Measurements from ENCODE around the gene MAN2B1.
A peak's percentile ranks its signal among the peaks of the same experiment; 100 is the strongest.

Gene MAN2B1

GRCh38 chr19:12670159-12670928 is 3.8 kb upstream of the MAN2B1 start:
- Histone ChIP-seq H3K4me3 (ENCODE audit: low read depth in 1 of 2, low read length in 2 of 2) (peak overlapping the region; percentile 97 to 100), H3K27ac (ENCODE audit: low read length) (peak overlapping the region; percentile 100)

GRCh38 chr19:12669270-12670158 is 3.0 kb upstream of the MAN2B1 start:
- Histone ChIP-seq H3K4me3 (ENCODE audit: low read depth in 1 of 2, low read length in 2 of 2) (peak overlapping the region; percentile 97 to 100), H3K27me3 (ENCODE audit: low read depth, low read length) (no peaks in the 10 kb centered on the region), H3K36me3 (ENCODE audit: control insufficient read depth in 1 of 2, insufficient read depth in 2 of 2, low read length in 2 of 2) (peaks cover 10 to 28% of the 10 kb centered on the region in 2 donors), H3K9me3 (ENCODE audit: control insufficient read depth in 1 of 2, low read length in 2 of 2) (no peaks in the 10 kb centered on the region), H3K4me1 (ENCODE audit: control insufficient read depth in 1 of 2, insufficient read depth in 2 of 2, low read length in 2 of 2) (peaks cover 19 to 46% of the 10 kb centered on the region in 2 donors), H3K27ac (ENCODE audit: low read length) (peak overlapping the region; percentile 100)

More at GRCh38 chr19:12670159-12670928, 3.8 kb upstream of the MAN2B1 start:
- Histone ChIP-seq H3K36me3 (ENCODE audit: control insufficient read depth in 1 of 2, insufficient read depth in 2 of 2, low read length in 2 of 2) (peaks cover 8 to 27% of the 10 kb centered on the region in 2 donors), H3K4me1 (ENCODE audit: control insufficient read depth in 1 of 2, insufficient read depth in 2 of 2, low read length in 2 of 2) (peaks cover 19 to 45% of the 10 kb centered on the region in 2 donors), H3K27me3 (ENCODE audit: low read depth, low read length) (no peaks in the 10 kb centered on the region), H3K9me3 (ENCODE audit: control insufficient read depth in 1 of 2, low read length in 2 of 2) (no peaks in the 10 kb centered on the region)

- Histone ChIP-seq H3K4me3 (ENCODE audit: low read depth in 1 of 2, low read length in 2 of 2) (peak overlapping the region; percentile 97 to 100), H3K4me1 (ENCODE audit: control insufficient read depth in 1 of 2, insufficient read depth in 2 of 2, low read length in 2 of 2) (peaks cover 19 to 46% of the 10 kb centered on the region in 2 donors), H3K27me3 (ENCODE audit: low read depth, low read length) (no peaks in the 10 kb centered on the region), H3K9me3 (ENCODE audit: control insufficient read depth in 1 of 2, low read length in 2 of 2) (no peaks in the 10 kb centered on the region), H3K36me3 (ENCODE audit: control insufficient read depth in 1 of 2, insufficient read depth in 2 of 2, low read length in 2 of 2) (peaks cover 4 to 25% of the 10 kb centered on the region in 2 donors), H3K27ac (ENCODE audit: low read length) (peak overlapping the region; percentile 100)
These were observed 2.4 kb upstream of the MAN2B1 start for GRCh38 chr19:12668932-12669269.

GRCh38 chr19:12668346-12668745 is 1.8 kb upstream of the MAN2B1 start:
- peaks cover 19 to 46% of the 10 kb centered on the region in 2 donors for H3K4me1 ChIP-seq (ENCODE audit: control insufficient read depth in 1 of 2, insufficient read depth in 2 of 2, low read length in 2 of 2)
- no peaks in the 10 kb centered on the region for H3K27me3 ChIP-seq (ENCODE audit: low read depth, low read length)
- peak overlapping the region; percentile 97 to 100 for H3K4me3 ChIP-seq (ENCODE audit: low read depth in 1 of 2, low read length in 2 of 2)
- H3K36me3 ChIP-seq (ENCODE audit: control insufficient read depth in 1 of 2, insufficient read depth in 2 of 2, low read length in 2 of 2), result peaks cover 6 to 27% of the 10 kb centered on the region in 2 donors
- H3K27ac ChIP-seq (ENCODE audit: low read length), result peak overlapping the region; percentile 100
- no peaks in the 10 kb centered on the region for H3K9me3 ChIP-seq (ENCODE audit: control insufficient read depth in 1 of 2, low read length in 2 of 2)

GRCh38 chr19:12667731-12668302 is 1.3 kb upstream of the MAN2B1 start:
- peak overlapping the region; percentile 97 to 100 for H3K4me3 ChIP-seq (ENCODE audit: low read depth in 1 of 2, low read length in 2 of 2)

DNA sequence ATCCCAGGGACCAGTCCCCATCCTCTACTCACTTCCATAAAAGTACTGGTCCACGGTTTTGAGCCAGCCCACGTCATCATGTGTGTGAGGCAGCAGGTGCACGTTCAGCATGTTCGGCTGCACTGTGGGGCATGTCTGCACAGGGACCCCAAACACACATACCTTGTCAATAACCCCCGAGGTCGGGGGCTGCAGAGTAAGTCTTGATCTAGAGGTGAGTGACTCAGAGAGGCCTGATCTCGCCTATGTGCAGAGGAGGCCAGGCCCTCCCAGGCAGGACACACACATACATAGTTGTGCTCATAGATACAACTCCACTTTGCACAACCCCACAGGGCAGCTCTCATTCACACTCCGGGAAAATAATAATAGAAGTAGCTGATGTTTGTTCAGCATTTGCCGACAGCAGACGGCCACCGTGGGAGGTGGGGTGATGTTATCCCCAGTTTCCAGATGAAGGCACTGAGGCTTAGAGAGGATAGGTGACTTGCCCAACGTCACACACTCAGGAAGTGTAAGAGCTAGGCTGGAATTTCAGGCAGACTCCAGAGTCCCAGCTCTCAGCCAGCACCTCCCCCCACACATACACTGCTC is 774 bp downstream of the MAN2B1 start:
- Histone ChIP-seq H3K27ac (ENCODE audit: low read length) (peak overlapping the region; percentile 63), H3K9me3 (ENCODE audit: control insufficient read depth in 1 of 2, low read length in 2 of 2) (no peaks in the 10 kb centered on the region), H3K4me1 (ENCODE audit: control insufficient read depth in 1 of 2, insufficient read depth in 2 of 2, low read length in 2 of 2) (peaks cover 19 to 43% of the 10 kb centered on the region in 2 donors), H3K27me3 (ENCODE audit: low read depth, low read length) (no peaks in the 10 kb centered on the region), H3K36me3 (ENCODE audit: control insufficient read depth in 1 of 2, insufficient read depth in 2 of 2, low read length in 2 of 2) (peaks cover 15 to 33% of the 10 kb centered on the region in 2 donors), H3K4me3 (ENCODE audit: low read depth in 1 of 2, low read length in 2 of 2) (peak overlapping the region; percentile 94 to 97)

More at GRCh38 chr19:12667731-12668302, 1.3 kb upstream of the MAN2B1 start:
- Histone ChIP-seq H3K27ac (ENCODE audit: low read length) (no peak overlapping the region), H3K36me3 (ENCODE audit: control insufficient read depth in 1 of 2, insufficient read depth in 2 of 2, low read length in 2 of 2) (peaks cover 10 to 27% of the 10 kb centered on the region in 2 donors), H3K4me1 (ENCODE audit: control insufficient read depth in 1 of 2, insufficient read depth in 2 of 2, low read length in 2 of 2) (peaks cover 19 to 46% of the 10 kb centered on the region in 2 donors), H3K27me3 (ENCODE audit: low read depth, low read length) (no peaks in the 10 kb centered on the region), H3K9me3 (ENCODE audit: control insufficient read depth in 1 of 2, low read length in 2 of 2) (no peaks in the 10 kb centered on the region)

- H3K9me3 ChIP-seq (ENCODE audit: control insufficient read depth in 1 of 2, low read length in 2 of 2), result no peaks in the 10 kb centered on the region
- H3K4me3 ChIP-seq (ENCODE audit: low read depth in 1 of 2, low read length in 2 of 2), result peak overlapping the region; percentile 94 to 97
- H3K27me3 ChIP-seq (ENCODE audit: low read depth, low read length), result no peaks in the 10 kb centered on the region
- peaks cover 14 to 37% of the 10 kb centered on the region in 2 donors for H3K4me1 ChIP-seq (ENCODE audit: control insufficient read depth in 1 of 2, insufficient read depth in 2 of 2, low read length in 2 of 2)
- peaks cover 15 to 38% of the 10 kb centered on the region in 2 donors for H3K36me3 ChIP-seq (ENCODE audit: control insufficient read depth in 1 of 2, insufficient read depth in 2 of 2, low read length in 2 of 2)
- H3K27ac ChIP-seq (ENCODE audit: low read length), result peak overlapping the region; percentile 56
These were observed 1.3 kb downstream of the MAN2B1 start for GRCh38 chr19:12665281-12665573.

DNA sequence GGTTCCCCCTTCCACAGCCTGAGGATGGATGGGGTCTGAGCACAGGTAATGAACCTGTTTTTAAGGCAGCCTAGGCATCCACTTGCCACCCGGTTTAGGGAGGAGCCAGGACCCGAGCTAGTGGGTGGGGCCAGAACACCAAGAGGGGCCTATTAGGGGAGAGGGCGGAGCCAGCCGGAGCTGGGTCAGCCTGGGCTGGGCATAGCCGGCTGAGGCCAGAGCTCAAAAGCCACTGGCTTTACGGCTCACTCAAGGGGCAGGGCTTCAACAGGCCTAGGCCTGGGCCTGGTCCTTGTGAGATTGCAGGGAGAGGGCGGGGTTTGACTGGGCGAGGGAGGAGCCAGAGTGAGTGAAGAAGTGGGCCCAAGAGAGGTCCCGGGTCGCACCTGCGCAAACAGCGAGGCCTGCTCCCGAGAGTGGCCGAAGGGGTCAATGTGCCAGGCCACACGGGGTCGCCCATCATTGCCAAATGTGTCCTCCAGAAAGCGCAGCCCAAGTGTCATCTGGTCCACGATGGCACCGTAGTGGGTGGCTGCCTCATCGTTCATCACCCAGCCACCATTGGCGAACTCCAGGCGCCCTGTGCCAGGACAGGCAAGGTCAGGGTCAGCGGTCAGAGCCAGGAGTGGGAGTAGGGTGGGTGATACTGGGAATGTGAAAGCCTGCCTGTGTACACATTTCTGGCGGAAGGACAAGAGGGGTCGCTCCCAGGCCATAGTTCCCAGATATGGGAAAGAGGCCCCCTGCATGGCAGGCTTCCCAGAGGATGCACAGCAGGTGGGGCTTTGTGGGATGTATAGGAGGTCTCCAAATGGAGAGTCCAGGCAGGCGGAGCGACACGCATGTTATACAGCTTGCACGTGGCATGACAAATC is 1.9 kb downstream of the MAN2B1 start:
- no peak overlapping the region for H3K27ac ChIP-seq (ENCODE audit: low read length)
- H3K27me3 ChIP-seq (ENCODE audit: low read depth, low read length), result no peaks in the 10 kb centered on the region
- peaks cover 18 to 42% of the 10 kb centered on the region in 2 donors for H3K36me3 ChIP-seq (ENCODE audit: control insufficient read depth in 1 of 2, insufficient read depth in 2 of 2, low read length in 2 of 2)
- H3K4me3 ChIP-seq (ENCODE audit: low read depth in 1 of 2, low read length in 2 of 2), result peak overlapping the region in 1 of 2 donors; percentile 94
- H3K4me1 ChIP-seq (ENCODE audit: control insufficient read depth in 1 of 2, insufficient read depth in 2 of 2, low read length in 2 of 2), result peaks cover 11 to 32% of the 10 kb centered on the region in 2 donors
- no peaks in the 10 kb centered on the region for H3K9me3 ChIP-seq (ENCODE audit: control insufficient read depth in 1 of 2, low read length in 2 of 2)

DNA sequence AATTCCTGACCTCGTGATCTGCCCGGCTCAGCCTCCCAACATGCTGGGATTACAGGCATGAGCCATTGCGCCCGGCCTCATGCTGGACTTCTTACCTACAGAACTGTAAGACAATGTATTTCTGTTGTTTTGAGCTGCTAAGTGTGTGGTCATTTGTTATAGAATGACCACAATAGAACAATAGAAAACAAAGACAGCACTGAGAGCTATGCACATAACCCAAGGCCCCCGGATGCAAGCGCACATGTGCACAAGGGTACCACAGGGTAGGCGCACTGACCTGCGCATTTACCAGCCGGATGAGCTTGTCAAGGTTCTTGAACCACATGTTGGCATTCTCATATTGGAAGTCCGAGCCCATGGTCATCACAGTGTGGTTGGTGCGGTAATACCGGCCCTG is 5.6 kb downstream of the MAN2B1 start:
- no peak overlapping the region for H3K4me3 ChIP-seq (ENCODE audit: low read depth in 1 of 2, low read length in 2 of 2)
- peaks cover 0 to 7% of the 10 kb centered on the region in 2 donors for H3K4me1 ChIP-seq (ENCODE audit: control insufficient read depth in 1 of 2, insufficient read depth in 2 of 2, low read length in 2 of 2)
- H3K27me3 ChIP-seq (ENCODE audit: low read depth, low read length), result no peaks in the 10 kb centered on the region
- no peak overlapping the region for H3K27ac ChIP-seq (ENCODE audit: low read length)
- peaks cover 25 to 68% of the 10 kb centered on the region in 2 donors for H3K36me3 ChIP-seq (ENCODE audit: control insufficient read depth in 1 of 2, insufficient read depth in 2 of 2, low read length in 2 of 2)
- no peaks in the 10 kb centered on the region for H3K9me3 ChIP-seq (ENCODE audit: control insufficient read depth in 1 of 2, low read length in 2 of 2)

DNA sequence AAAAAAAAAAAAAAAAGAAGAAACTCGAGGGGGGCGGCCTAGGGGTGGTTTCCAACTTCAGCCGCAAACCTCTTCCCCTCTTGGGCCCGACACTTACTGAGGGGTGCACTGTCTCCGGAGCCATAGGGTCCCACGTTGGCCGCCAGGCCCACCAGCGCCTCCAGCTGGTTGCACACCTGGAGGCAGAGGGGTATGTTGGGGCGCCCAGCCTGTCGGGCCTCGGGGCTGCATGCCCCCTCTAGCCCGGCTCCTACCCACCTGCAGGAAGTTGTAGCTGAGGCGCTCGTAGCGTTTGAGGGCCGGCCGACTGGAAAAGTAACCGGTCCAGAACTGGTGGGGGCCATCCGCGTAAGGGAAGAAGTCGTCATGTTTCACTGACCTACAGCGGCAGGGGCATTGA is 8.6 kb downstream of the MAN2B1 start:
- no peaks in the 10 kb centered on the region for H3K4me1 ChIP-seq (ENCODE audit: control insufficient read depth in 1 of 2, insufficient read depth in 2 of 2, low read length in 2 of 2)
- H3K36me3 ChIP-seq (ENCODE audit: control insufficient read depth in 1 of 2, insufficient read depth in 2 of 2, low read length in 2 of 2), result peaks cover 27 to 64% of the 10 kb centered on the region in 2 donors

More for the DNA sequence above, 8.6 kb downstream of the MAN2B1 start:
- Histone ChIP-seq H3K27ac (ENCODE audit: low read length) (no peak overlapping the region), H3K4me3 (ENCODE audit: low read depth in 1 of 2, low read length in 2 of 2) (no peak overlapping the region), H3K9me3 (ENCODE audit: control insufficient read depth in 1 of 2, low read length in 2 of 2) (no peaks in the 10 kb centered on the region), H3K27me3 (ENCODE audit: low read depth, low read length) (no peaks in the 10 kb centered on the region)

All from muscle layer of duodenum (tissue), 2 donors.